Hepatocyte (in vitro differentiated cells): ENCODE measurements around the gene PLOD2.

Experiments
- EZH2 ChIP-seq: fragments of 200-600 bp; sonication (generic); IDR thresholded peaks from 2 replicates; pipeline ENCODE4 v1.6.1; 2016; ENCODE audit warnings: antibody characterized with exemption, mild to moderate bottlenecking, borderline replicate concordance
- TF ChIP-seq, protein P1 (sequence below): fragments of 200-600 bp; sonication (generic); IDR thresholded peaks from 2 replicates; pipeline ENCODE4 v1.5.1; 2016; ENCODE audit warnings: antibody characterized with exemption, mild to moderate bottlenecking; ENCODE audit not compliant: poor library complexity

DNA sequence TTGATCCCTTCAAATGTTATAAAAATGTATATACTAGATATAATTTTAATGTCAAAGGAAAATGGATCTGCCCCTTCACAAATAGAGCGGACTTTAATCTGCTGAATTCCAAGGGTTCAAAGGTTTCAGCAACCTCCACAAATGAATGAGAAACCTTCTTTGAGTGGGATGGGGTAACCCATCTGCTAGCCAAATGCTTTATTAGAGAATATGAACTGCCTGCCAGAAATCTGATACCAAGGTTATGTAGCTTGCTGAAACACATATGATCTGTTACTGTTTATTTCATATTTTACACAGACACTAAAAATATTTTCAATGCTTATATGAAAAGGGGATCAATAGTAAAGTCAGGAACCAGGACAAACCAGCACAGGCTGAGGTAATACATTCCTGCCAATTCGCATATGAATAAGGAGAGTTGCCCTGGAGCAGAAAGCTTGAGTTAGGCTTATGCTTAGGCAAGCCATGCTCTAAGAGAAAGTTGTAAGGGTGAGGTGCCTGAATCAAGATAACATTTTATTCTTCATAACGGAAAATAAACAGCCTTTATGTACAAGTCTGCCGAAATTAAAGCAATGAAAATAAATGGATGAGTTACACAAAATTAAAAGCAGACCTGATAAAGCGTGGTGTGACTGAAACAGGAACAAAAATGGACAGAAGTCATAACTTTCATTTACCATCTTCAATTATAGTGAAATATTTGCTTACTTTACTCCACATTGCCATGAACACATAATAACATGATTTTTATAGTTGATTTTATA, 26.5 kb downstream of the PLOD2 start:
- TF ChIP-seq, protein P1, sequence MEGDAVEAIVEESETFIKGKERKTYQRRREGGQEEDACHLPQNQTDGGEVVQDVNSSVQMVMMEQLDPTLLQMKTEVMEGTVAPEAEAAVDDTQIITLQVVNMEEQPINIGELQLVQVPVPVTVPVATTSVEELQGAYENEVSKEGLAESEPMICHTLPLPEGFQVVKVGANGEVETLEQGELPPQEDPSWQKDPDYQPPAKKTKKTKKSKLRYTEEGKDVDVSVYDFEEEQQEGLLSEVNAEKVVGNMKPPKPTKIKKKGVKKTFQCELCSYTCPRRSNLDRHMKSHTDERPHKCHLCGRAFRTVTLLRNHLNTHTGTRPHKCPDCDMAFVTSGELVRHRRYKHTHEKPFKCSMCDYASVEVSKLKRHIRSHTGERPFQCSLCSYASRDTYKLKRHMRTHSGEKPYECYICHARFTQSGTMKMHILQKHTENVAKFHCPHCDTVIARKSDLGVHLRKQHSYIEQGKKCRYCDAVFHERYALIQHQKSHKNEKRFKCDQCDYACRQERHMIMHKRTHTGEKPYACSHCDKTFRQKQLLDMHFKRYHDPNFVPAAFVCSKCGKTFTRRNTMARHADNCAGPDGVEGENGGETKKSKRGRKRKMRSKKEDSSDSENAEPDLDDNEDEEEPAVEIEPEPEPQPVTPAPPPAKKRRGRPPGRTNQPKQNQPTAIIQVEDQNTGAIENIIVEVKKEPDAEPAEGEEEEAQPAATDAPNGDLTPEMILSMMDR: no peak
- no peak for TF ChIP-seq EZH2
